Endothelial cell of umbilical vein (primary cell): ENCODE results near the gene TBCC. TPM values are rescaled to one million over a fixed set of nuclear protein-coding genes. Genes with fewer than 3 reads are reported as not detected.

Source experiments
- BruUV-seq: library from RNA; stranded (reverse); fragments of 400-500 nt; replicated peaks from 2 replicates; lab custom pipeline; 2021; lab: Mats Ljungman, UMichigan
- CTCF ChIA-PET: fragments of 300-600, 350-600 bp; sonication (Branson Sonifier 250); formaldehyde crosslinking; loops from one replicate; lab custom pipeline; 2021; ENCODE audit warnings: antibody characterized with exemption, inconsistent platforms; lab: Charles Lee
- POLR2A ChIA-PET: fragments of 300-600, 350-600 bp; sonication (Branson Sonifier 250); formaldehyde crosslinking; loops from one replicate; lab custom pipeline; 2021; ENCODE audit warnings: antibody characterized with exemption, inconsistent platforms; lab: Charles Lee
- DNase-seq: peaks from one replicate; pipeline ENCODE4 v3.0.0-alpha.2; 2011; ENCODE audit warnings: low read depth, low spot score
- FAIRE-seq: peaks from 2 replicates; lab custom pipeline; 2011; peaks lifted over from hg19 to GRCh38; lab: Jason Lieb, UNC
- H2AFZ ChIP-seq: 2 replicates; pipeline ENCODE4 v1.6.0; 2012; ENCODE audit warnings: low read depth, low read length, control low read depth, inconsistent platforms
- H3K27ac ChIP-seq: 2 replicates; pipeline ENCODE4 v1.5.1; 2011; ENCODE audit warnings: low read depth, mild to moderate bottlenecking, control low read depth, low read length, moderate library complexity; ENCODE audit not compliant: insufficient read depth
- H3K27me3 ChIP-seq, 2 experiments: 2 replicates each; pipeline versions ENCODE4 v1.6.0 to v1.6.1; 2011; ENCODE audit warnings: low read length in 2 of 2, mixed read lengths in 1 of 2; ENCODE audit not compliant: control insufficient read depth in 2 of 2, insufficient read depth in 2 of 2
- H3K36me3 ChIP-seq, 2 experiments: 2 replicates in 1 of 2; 3 replicates in 1 of 2; pipeline ENCODE4 v1.5.1; 2011; ENCODE audit warnings: low read length in 2 of 2, mild to moderate bottlenecking in 1 of 2, moderate library complexity in 1 of 2; ENCODE audit not compliant: control insufficient read depth in 2 of 2, insufficient read depth in 2 of 2; ENCODE audit errors: extremely low read depth in 1 of 2
- H3K4me1 ChIP-seq: 3 replicates; pipeline ENCODE4 v1.5.1; 2011; ENCODE audit warnings: mild to moderate bottlenecking, low read length; ENCODE audit not compliant: control insufficient read depth, insufficient read depth; ENCODE audit errors: extremely low read depth
- H3K4me2 ChIP-seq: 2 replicates; pipeline ENCODE4 v1.6.1; 2011; ENCODE audit warnings: low read length, control low read depth, mixed read lengths; ENCODE audit not compliant: insufficient read depth
- H3K4me3 ChIP-seq, 3 experiments: fragments of 200-600 bp in 1 of 3; sonication (generic), shearing (Covaris generic) in 1 of 3; replicated peaks in 1 of 3; 2 replicates each; pipeline ENCODE4 v1.5.1; 2011 to 2016; ENCODE audit warnings: control low read depth in 3 of 3, low read length in 3 of 3, mild to moderate bottlenecking in 2 of 3, inconsistent platforms in 1 of 3, low read depth in 1 of 3, moderate library complexity in 1 of 3; ENCODE audit not compliant: insufficient read depth in 1 of 3
- H3K79me2 ChIP-seq: 2 replicates; pipeline ENCODE4 v1.6.0; 2012; ENCODE audit warnings: low read length, inconsistent platforms; ENCODE audit not compliant: control insufficient read depth, insufficient read depth
- H3K9ac ChIP-seq: replicated peaks from 2 replicates; pipeline ENCODE3; 2011; ENCODE audit warnings: low read length, control low read depth; ENCODE audit not compliant: insufficient read depth; ENCODE audit errors: extremely low read depth
- H3K9me1 ChIP-seq: replicated peaks from 3 replicates; pipeline ENCODE4 v1.6.0; 2011; ENCODE audit warnings: mild to moderate bottlenecking, low read length; ENCODE audit not compliant: control insufficient read depth, insufficient read depth; ENCODE audit errors: extremely low read depth
- H3K9me3 ChIP-seq: replicated peaks from 2 replicates; pipeline ENCODE4 v1.5.1; 2012; ENCODE audit warnings: low read length, inconsistent platforms; ENCODE audit not compliant: control insufficient read depth, insufficient read depth
- H4K20me1 ChIP-seq: replicated peaks from 2 replicates; pipeline ENCODE3; 2011; ENCODE audit warnings: mild to moderate bottlenecking, low read length; ENCODE audit not compliant: control insufficient read depth, insufficient read depth; ENCODE audit errors: extremely low read depth
- JUN ChIP-seq: IDR thresholded peaks from 2 replicates; pipeline ENCODE4 v1.6.1; 2011; ENCODE audit warnings: borderline replicate concordance, low read depth; ENCODE audit not compliant: insufficient read length, insufficient read depth
- POLR2A ChIP-seq: IDR thresholded peaks from 2 replicates; pipeline ENCODE4 v1.6.1; 2012; ENCODE audit warnings: low read depth, mild to moderate bottlenecking, control low read depth, low read length
- dilution Hi-C: fragments of 300-500 bp; cut with MboI; formaldehyde crosslinking; loops from one replicate; pipeline ENCODE4 v1.15.0; 2019; ENCODE audit warnings: low sequenced_read_pairs; ENCODE audit not compliant: extremely low pct_ligation_motif_present
- intact Hi-C: fragments of 100-400 bp; cut with micrococcal nuclease; formaldehyde crosslinking; loops from one replicate; pipeline ENCODE4 v1.10.0; 2022
- polyA plus RNA-seq, 4 experiments: library from polyadenylated mRNA; depleted of rRNA in 3 of 4; stranded (reverse) in 3 of 4; unstranded in 1 of 4; fragments of >200 nt; gene quantifications; 2 replicates each; pipeline versions ENCODE4 v1.2.1 to v1.2.3, GENCODE V29; 2011 to 2012; ENCODE audit warnings: missing spikeins in 1 of 4
- total RNA-seq: library from RNA; stranded (reverse); gene quantifications from 2 replicates; pipeline ENCODE4 v1.2.3, GENCODE V29; 2021
- TF ChIP-seq, protein P1 (sequence below), 2 donors: IDR thresholded peaks; 1 replicate in 1 of 2; 2 replicates in 1 of 2; pipeline ENCODE4 v1.5.1; 2011; ENCODE audit warnings: low read length in 2 of 2, mild to moderate bottlenecking in 2 of 2, moderate library complexity in 2 of 2, control low read depth in 1 of 2, inconsistent platforms in 1 of 2, low read depth in 1 of 2; ENCODE audit not compliant: insufficient read depth in 1 of 2; ENCODE audit errors: extremely low read depth in 1 of 2

TBCC gene
- total and polyA plus RNA-seq, 2 donors (not counting 3 experiments of a cell fraction or from before 2014, with no cell fraction given): 15.9 to 19.1 TPM

DNA sequence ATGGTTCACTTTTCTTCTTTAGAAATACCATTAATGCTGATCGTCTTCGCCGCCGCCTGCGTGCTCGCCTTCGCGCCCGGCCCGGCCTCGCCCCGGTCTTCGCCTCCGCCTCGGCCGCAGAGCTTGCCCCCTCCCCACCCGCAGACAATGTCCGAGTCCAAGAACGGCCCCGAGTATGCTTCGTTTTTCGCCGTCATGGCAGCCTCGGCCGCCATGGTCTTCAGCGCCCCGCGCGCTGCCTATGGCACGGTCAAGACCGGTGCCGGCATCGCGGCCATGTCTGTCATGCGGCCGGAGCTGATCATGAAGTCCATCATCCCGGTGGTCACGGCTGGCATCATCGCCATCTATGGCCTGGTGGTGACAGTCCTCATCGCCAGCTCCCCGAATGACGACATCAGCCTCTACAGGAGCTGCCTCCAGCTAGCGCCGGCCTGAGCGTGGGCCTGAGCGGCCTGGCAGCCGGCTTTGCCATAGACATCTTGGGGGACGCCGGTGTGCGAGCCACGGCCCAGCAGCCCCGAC is 18.8 kb downstream of the TBCC start:
- peaks cover 11% of the 10 kb centered on the region for H3K4me1 ChIP-seq
- DNase-seq (peak; percentile 41), FAIRE-seq (no peak)
- CTCF ChIA-PET: interaction anchor here (0.8 to 4.5 kb wide), 20 partner anchors 9 to 180 kb away, joined by 3 to 94 read pairs (median 10); partner anchors contain the start of genes BICRAL, RPL7L1 and TBCC
- intact Hi-C loops (loop anchor here (2.0 to 5.0 kb wide), 3 partner anchors 34 to 170 kb away; no protein-coding TSS in a partner anchor), dilution Hi-C loops (no loop called here)
- H3K9me3 ChIP-seq: no peaks in the 10 kb centered on the region
- H3K4me3 ChIP-seq: peak overlapping the region; percentile 31 to 68 (median 48)
- H3K27ac ChIP-seq: peak overlapping the region; percentile 37
- H3K36me3 ChIP-seq: no peaks in the 10 kb centered on the region
- no peaks in the 10 kb centered on the region for H3K9me1 ChIP-seq
- TF ChIP-seq, protein P1, sequence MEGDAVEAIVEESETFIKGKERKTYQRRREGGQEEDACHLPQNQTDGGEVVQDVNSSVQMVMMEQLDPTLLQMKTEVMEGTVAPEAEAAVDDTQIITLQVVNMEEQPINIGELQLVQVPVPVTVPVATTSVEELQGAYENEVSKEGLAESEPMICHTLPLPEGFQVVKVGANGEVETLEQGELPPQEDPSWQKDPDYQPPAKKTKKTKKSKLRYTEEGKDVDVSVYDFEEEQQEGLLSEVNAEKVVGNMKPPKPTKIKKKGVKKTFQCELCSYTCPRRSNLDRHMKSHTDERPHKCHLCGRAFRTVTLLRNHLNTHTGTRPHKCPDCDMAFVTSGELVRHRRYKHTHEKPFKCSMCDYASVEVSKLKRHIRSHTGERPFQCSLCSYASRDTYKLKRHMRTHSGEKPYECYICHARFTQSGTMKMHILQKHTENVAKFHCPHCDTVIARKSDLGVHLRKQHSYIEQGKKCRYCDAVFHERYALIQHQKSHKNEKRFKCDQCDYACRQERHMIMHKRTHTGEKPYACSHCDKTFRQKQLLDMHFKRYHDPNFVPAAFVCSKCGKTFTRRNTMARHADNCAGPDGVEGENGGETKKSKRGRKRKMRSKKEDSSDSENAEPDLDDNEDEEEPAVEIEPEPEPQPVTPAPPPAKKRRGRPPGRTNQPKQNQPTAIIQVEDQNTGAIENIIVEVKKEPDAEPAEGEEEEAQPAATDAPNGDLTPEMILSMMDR (IDR thresholded peaks at IDR 0.05; ENCODE audit: extremely low read depth in 1 of 2, insufficient read depth in 1 of 2, low read depth in 1 of 2, low read length in 2 of 2): no peak
- peak; percentile 48 for TF ChIP-seq POLR2A
- TF ChIP-seq JUN: no peak
- H3K27me3 ChIP-seq: no peaks in the 10 kb centered on the region
- H2AFZ ChIP-seq: peak overlapping the region; percentile 98
- peak overlapping the region; percentile 83 for H3K4me2 ChIP-seq
- POLR2A ChIA-PET: interaction anchor here (0.7 to 1.7 kb wide), 4 partner anchors 19 to 152 kb away, joined by 3 to 7 read pairs (median 4); partner anchors contain the start of genes BICRAL, RPL7L1 and TBCC
- H3K79me2 ChIP-seq: no peaks in the 10 kb centered on the region
- BruUV-seq: no TSS peak
- no peaks in the 10 kb centered on the region for H4K20me1 ChIP-seq
- H3K9ac ChIP-seq: peak overlapping the region; percentile 72
